HCT116 (cell line): ENCODE results near the gene GSN.

Experiments used
- CEBPB ChIP-seq: IDR thresholded peaks from 2 replicates; pipeline ENCODE4 v1.6.1; 2012; ENCODE audit warnings: low read depth
- CTCF ChIP-seq, 3 experiments: fragments of 200-600 bp in 1 of 3; sonication (generic) in 1 of 3; IDR thresholded peaks in 2 of 3; conservative IDR thresholded peaks in 1 of 3; 2 replicates each; pipeline ENCODE4 v1.5.1; 2012 to 2017; ENCODE audit warnings: low read depth in 2 of 3, low read length in 2 of 3, antibody characterized with exemption in 1 of 3, borderline replicate concordance in 1 of 3, control low read depth in 1 of 3, mild to moderate bottlenecking in 1 of 3, mixed read lengths in 1 of 3, mixed run types in 1 of 3, moderate library complexity in 1 of 3; ENCODE audit not compliant: insufficient read depth in 1 of 3
- EGR1 ChIP-seq: IDR thresholded peaks from 2 replicates; pipeline ENCODE4 v1.6.1; 2012; ENCODE audit warnings: low read depth
- EZH2 ChIP-seq: fragments of 200-600 bp; sonication (generic); IDR thresholded peaks from 2 replicates; pipeline ENCODE4 v1.6.1; 2017; ENCODE audit warnings: antibody characterized with exemption, mixed run types
- EZH2phosphoT487 ChIP-seq: fragments of 200-600 bp; IDR thresholded peaks from 2 replicates; pipeline ENCODE4 v1.6.1; 2018; ENCODE audit warnings: antibody characterized with exemption, borderline replicate concordance
- JUND ChIP-seq: IDR thresholded peaks from 2 replicates; pipeline ENCODE4 v1.6.1; 2012
- POLR2A ChIP-seq: IDR thresholded peaks from 2 replicates; pipeline ENCODE4 v1.7.0; 2011; ENCODE audit warnings: borderline replicate concordance; ENCODE audit not compliant: insufficient read depth, insufficient read length; ENCODE audit errors: extremely low read depth
- POLR2AphosphoS5 ChIP-seq: IDR thresholded peaks from 2 replicates; pipeline ENCODE4 v1.6.1; 2011; ENCODE audit warnings: mild to moderate bottlenecking, low read depth, low read length, moderate library complexity
- RAD21 ChIP-seq: IDR thresholded peaks from 2 replicates; pipeline ENCODE4 v1.6.1; 2012; ENCODE audit warnings: low read depth, mild to moderate bottlenecking
- SIN3A ChIP-seq: IDR thresholded peaks from 2 replicates; pipeline ENCODE4 v1.6.1; 2012; ENCODE audit warnings: low read depth
- SP1 ChIP-seq: IDR thresholded peaks from 2 replicates; pipeline ENCODE4 v1.6.1; 2012; ENCODE audit warnings: low read depth
- YY1 ChIP-seq: IDR thresholded peaks from 2 replicates; pipeline ENCODE4 v1.6.1; 2011; ENCODE audit warnings: low read length, low read depth, moderate library complexity, mild to moderate bottlenecking; ENCODE audit not compliant: insufficient replicate concordance; ENCODE audit errors: extremely low read depth
- ZBTB33 ChIP-seq: IDR thresholded peaks from 2 replicates; pipeline ENCODE4 v1.6.1; 2011; ENCODE audit warnings: mild to moderate bottlenecking, low read length, moderate library complexity; ENCODE audit not compliant: insufficient replicate concordance; ENCODE audit errors: extremely low read depth

GRCh38 chr9:121273064-121273775 is 5.3 kb downstream of the GSN start:
- TF ChIP-seq POLR2A (no peak), CTCF (IDR thresholded peaks at IDR 0.05 in 2 of 3, conservative IDR thresholded peaks at IDR 0.05 in 1 of 3; ENCODE audit: borderline replicate concordance in 1 of 3, insufficient read depth in 1 of 3, low read depth in 2 of 3, low read length in 2 of 3) (no peak), CEBPB (no peak), SP1 (no peak), ZBTB33 (no peak), JUND (no peak), EGR1 (no peak), SIN3A (no peak), YY1 (no peak), RAD21 (no peak), POLR2AphosphoS5 (no peak), EZH2 (no peak), EZH2phosphoT487 (no peak)
